Hepatocyte (in vitro differentiated cells): Measurements from ENCODE around the gene SDK1. TPM values are rescaled to one million over a fixed set of nuclear protein-coding genes. Genes with fewer than 3 reads are reported as not detected.

Experiments used
- DNase-seq: peaks from one replicate; pipeline ENCODE4 v3.0.0-alpha.2; 2016; ENCODE audit warnings: low spot score
- H2AFZ ChIP-seq: fragments of 200-600 bp; sonication (generic); 2 replicates; pipeline ENCODE4 v1.6.0; 2016; ENCODE audit warnings: antibody characterized with exemption, mild to moderate bottlenecking
- H3K27ac ChIP-seq: fragments of 200-600 bp; sonication (generic); 2 replicates; pipeline ENCODE4 v1.5.1; 2016; ENCODE audit warnings: mild to moderate bottlenecking
- H3K27me3 ChIP-seq: fragments of 200-600 bp; sonication (generic); 2 replicates; pipeline ENCODE4 v1.6.1; 2016
- H3K36me3 ChIP-seq: fragments of 200-600 bp; sonication (generic); replicated peaks from 2 replicates; pipeline ENCODE4 v1.5.1; 2016; ENCODE audit warnings: low read depth; ENCODE audit not compliant: insufficient read depth
- H3K4me1 ChIP-seq: fragments of 200-600 bp; sonication (generic); 2 replicates; pipeline ENCODE4 v1.5.1; 2016; ENCODE audit warnings: mild to moderate bottlenecking, moderate library complexity; ENCODE audit not compliant: insufficient read depth
- H3K4me2 ChIP-seq: fragments of 200-600 bp; sonication (generic); 2 replicates; pipeline ENCODE4 v1.6.0; 2016
- H3K4me3 ChIP-seq: fragments of 200-600 bp; sonication (generic); 2 replicates; pipeline ENCODE4 v1.5.1; 2016; ENCODE audit warnings: mild to moderate bottlenecking
- H3K79me2 ChIP-seq: fragments of 200-600 bp; sonication (generic); 2 replicates; pipeline ENCODE4 v1.6.0; 2017; ENCODE audit warnings: mild to moderate bottlenecking
- H3K9me2 ChIP-seq: fragments of 200-600 bp; sonication (generic); replicated peaks from 2 replicates; pipeline ENCODE4 v1.6.0; 2017; ENCODE audit warnings: mild to moderate bottlenecking; ENCODE audit not compliant: insufficient read depth
- H3K9me3 ChIP-seq: fragments of 200-600 bp; sonication (generic); 2 replicates; pipeline ENCODE4 v1.5.1; 2016; ENCODE audit warnings: low read depth, mild to moderate bottlenecking
- H4K20me1 ChIP-seq: fragments of 200-600 bp; sonication (generic); 2 replicates; pipeline ENCODE4 v1.6.0; 2016; ENCODE audit warnings: mild to moderate bottlenecking; ENCODE audit not compliant: insufficient read depth, poor library complexity, severe bottlenecking
- CTCF ChIP-seq: fragments of 200-600 bp; sonication (generic); IDR thresholded peaks from 2 replicates; pipeline ENCODE4 v1.5.1; 2016; ENCODE audit warnings: antibody characterized with exemption, mild to moderate bottlenecking; ENCODE audit not compliant: poor library complexity
- EZH2 ChIP-seq: fragments of 200-600 bp; sonication (generic); IDR thresholded peaks from 2 replicates; pipeline ENCODE4 v1.6.1; 2016; ENCODE audit warnings: antibody characterized with exemption, mild to moderate bottlenecking, borderline replicate concordance
- EZH2phosphoT487 ChIP-seq: fragments of 200-600 bp; sonication (generic); IDR thresholded peaks from one replicate; pipeline ENCODE4 v1.6.1; 2018; ENCODE audit warnings: antibody characterized with exemption, mild to moderate bottlenecking, low read depth, moderate library complexity; ENCODE audit not compliant: unreplicated experiment, severe bottlenecking
- WGBS: methylation state at CpG from one replicate; pipeline ENCODE4 v1.1.6; 2016; ENCODE audit warnings: low lambda C conversion rate; ENCODE audit errors: missing lambda C conversion rate; 5-methylcytosine and 5-hydroxymethylcytosine counted together
- polyA plus RNA-seq: library from polyadenylated mRNA; unstranded; fragments of >200 nt; fragmentation: Nextera tagmentation; extraction: Ambion mirVana; gene quantifications from 2 replicates; pipeline ENCODE4 v1.2.1, GENCODE V29; 2016
- total RNA-seq: library from RNA; depleted of rRNA; stranded (reverse); fragments of >200 nt; gene quantifications from 2 replicates; pipeline ENCODE4 v1.2.3, GENCODE V29; 2014

Gene SDK1
- total and polyA plus RNA-seq, 2 experiments from 2014 or later: 4.3 to 10.0 TPM

- no peaks in the 10 kb centered on the region for H3K36me3 ChIP-seq
- no peak overlapping the region for H2AFZ ChIP-seq
- no peaks in the 10 kb centered on the region for H4K20me1 ChIP-seq
- no peaks in the 10 kb centered on the region for H3K27me3 ChIP-seq
- H3K79me2 ChIP-seq: no peaks in the 10 kb centered on the region
- TF ChIP-seq CTCF: no peak
- H3K27ac ChIP-seq: no peak overlapping the region
- H3K9me2 ChIP-seq: no peaks in the 10 kb centered on the region
- no peak overlapping the region for H3K4me2 ChIP-seq
- H3K9me3 ChIP-seq: peaks cover 5% of the 10 kb centered on the region
- no peak overlapping the region for H3K4me3 ChIP-seq
- 93% methylated on average over 12 of the region's 12 CpGs for WGBS
- DNase-seq: no peak
- no peaks in the 10 kb centered on the region for H3K4me1 ChIP-seq
Measured at GRCh38 chr7:4085937-4086691, 785.1 kb downstream of the SDK1 start.

GRCh38 chr7:4086723-4087122, 785.7 kb downstream of the SDK1 start:
- Histone ChIP-seq H3K9me3 (peaks cover 5% of the 10 kb centered on the region), H3K36me3 (no peaks in the 10 kb centered on the region), H3K4me3 (no peak overlapping the region), H2AFZ (no peak overlapping the region), H3K27ac (no peak overlapping the region), H3K4me2 (no peak overlapping the region), H3K79me2 (no peaks in the 10 kb centered on the region), H4K20me1 (no peaks in the 10 kb centered on the region), H3K9me2 (no peaks in the 10 kb centered on the region), H3K4me1 (no peaks in the 10 kb centered on the region), H3K27me3 (no peaks in the 10 kb centered on the region)
- no peak for TF ChIP-seq EZH2
- TF ChIP-seq CTCF: no peak
- WGBS: 95% methylated on average over 1 of the region's 1 CpG
- DNase-seq: no peak

GRCh38 chr7:4091767-4092166, 790.7 kb downstream of the SDK1 start:
- H3K36me3 ChIP-seq: no peaks in the 10 kb centered on the region
- no peak overlapping the region for H3K4me2 ChIP-seq
- H3K4me1 ChIP-seq: peaks cover 5% of the 10 kb centered on the region
- DNase-seq: no peak
- TF ChIP-seq EZH2phosphoT487: no peak
- no peak for TF ChIP-seq EZH2
- TF ChIP-seq CTCF: no peak
- peaks cover 5% of the 10 kb centered on the region for H3K9me3 ChIP-seq
- H3K79me2 ChIP-seq: no peaks in the 10 kb centered on the region
- H4K20me1 ChIP-seq: no peaks in the 10 kb centered on the region
- no peaks in the 10 kb centered on the region for H3K9me2 ChIP-seq
- 79% methylated on average over 12 of the region's 12 CpGs for WGBS
- no peaks in the 10 kb centered on the region for H3K27me3 ChIP-seq
- no peak overlapping the region for H2AFZ ChIP-seq
- no peak overlapping the region for H3K27ac ChIP-seq
- no peak overlapping the region for H3K4me3 ChIP-seq
